H1 (cell line): Measurements from ENCODE around the gene LHPP.
"Not testable (repeated sequence)": the region's sequence is repeated elsewhere in the genome, so short reads cannot be mapped to it uniquely, and the experiment has no call there.

Experiments used
- CEBPB ChIP-seq: IDR thresholded peaks from 2 replicates; pipeline ENCODE4 v1.6.1; 2012; ENCODE audit warnings: low read depth, low read length
- CREB1 ChIP-seq: IDR thresholded peaks from 2 replicates; pipeline ENCODE4 v1.6.1; 2012; ENCODE audit warnings: inconsistent platforms
- KDM1A ChIP-seq: fragments of 200-600, 300-600 bp; sonication (generic); IDR thresholded peaks from 2 replicates; pipeline ENCODE4 v1.7.1; 2016; ENCODE audit warnings: mild to moderate bottlenecking, low read length, borderline replicate concordance
- PHF8 ChIP-seq: fragments of 200-600 bp; sonication (generic); conservative IDR thresholded peaks from 2 replicates; pipeline ENCODE4 v1.7.1; 2012; ENCODE audit warnings: low read depth, mild to moderate bottlenecking, inconsistent platforms, low read length, moderate library complexity
- POLR2A ChIP-seq, 2 experiments: IDR thresholded peaks; 1 replicate in 1 of 2; 2 replicates in 1 of 2; pipeline ENCODE4 v1.6.1; 2011; ENCODE audit warnings: low read depth in 2 of 2, low read length in 2 of 2, mild to moderate bottlenecking in 2 of 2; ENCODE audit errors: control extremely low read depth in 1 of 2
- RNF2 ChIP-seq: fragments of 200-900, 300-1000 bp; sonication (generic); IDR thresholded peaks from 2 replicates; pipeline ENCODE4 v1.7.1; 2016; ENCODE audit warnings: borderline replicate concordance, low read depth, mild to moderate bottlenecking, antibody characterized with exemption, low read length; ENCODE audit not compliant: poor library complexity, severe bottlenecking; ENCODE audit errors: missing control alignments
- SRF ChIP-seq: IDR thresholded peaks from 2 replicates; pipeline ENCODE4 v1.6.1; 2011; ENCODE audit warnings: mild to moderate bottlenecking, low read depth, low read length, moderate library complexity
- TF ChIP-seq, protein P1 (sequence below): fragments of 300-600 bp; sonication (generic); IDR thresholded peaks from 2 replicates; pipeline ENCODE4 v1.7.1; 2012; ENCODE audit warnings: low read length, moderate library complexity, mild to moderate bottlenecking, inconsistent platforms; ENCODE audit not compliant: insufficient replicate concordance
- TF ChIP-seq, protein P2 (sequence below), 3 experiments: IDR thresholded peaks; 1 replicate in 2 of 3; 2 replicates in 1 of 3; pipeline versions ENCODE4 v1.5.1 to v1.6.1; 2011; ENCODE audit warnings: low read length in 3 of 3, mild to moderate bottlenecking in 3 of 3, inconsistent platforms in 2 of 3, low read depth in 1 of 3, moderate library complexity in 1 of 3; ENCODE audit not compliant: insufficient read depth in 1 of 3; ENCODE audit errors: control extremely low read depth in 1 of 3
- TF ChIP-seq, protein P3 (sequence below): IDR thresholded peaks from 2 replicates; pipeline ENCODE4 v1.6.1; 2011; ENCODE audit warnings: low read depth, mild to moderate bottlenecking, low read length; ENCODE audit not compliant: insufficient read depth
- TF ChIP-seq, protein P4 (sequence below): IDR thresholded peaks from 2 replicates; pipeline ENCODE4 v1.6.1; 2012; ENCODE audit warnings: inconsistent platforms

DNA sequence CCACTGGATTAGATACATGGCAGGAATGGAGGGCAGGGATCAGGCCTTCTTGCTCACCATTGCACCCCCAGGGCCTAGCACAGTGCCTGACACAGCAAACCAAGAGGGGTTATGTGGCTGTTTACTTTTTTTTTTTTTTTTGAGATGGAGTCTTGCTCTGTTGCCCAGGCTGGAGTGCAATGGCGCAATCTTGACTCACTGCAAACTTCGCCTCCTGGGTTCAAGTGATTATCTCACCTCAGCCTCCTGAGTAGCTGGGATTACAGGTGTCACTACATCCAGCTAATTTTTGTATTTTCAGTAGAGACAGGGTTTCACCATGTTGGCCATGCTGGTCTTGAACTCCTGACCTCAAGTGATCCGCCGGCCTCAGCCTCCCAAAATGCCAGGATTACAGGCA, 25.9 kb upstream of the LHPP start:
- TF ChIP-seq, protein P1, sequence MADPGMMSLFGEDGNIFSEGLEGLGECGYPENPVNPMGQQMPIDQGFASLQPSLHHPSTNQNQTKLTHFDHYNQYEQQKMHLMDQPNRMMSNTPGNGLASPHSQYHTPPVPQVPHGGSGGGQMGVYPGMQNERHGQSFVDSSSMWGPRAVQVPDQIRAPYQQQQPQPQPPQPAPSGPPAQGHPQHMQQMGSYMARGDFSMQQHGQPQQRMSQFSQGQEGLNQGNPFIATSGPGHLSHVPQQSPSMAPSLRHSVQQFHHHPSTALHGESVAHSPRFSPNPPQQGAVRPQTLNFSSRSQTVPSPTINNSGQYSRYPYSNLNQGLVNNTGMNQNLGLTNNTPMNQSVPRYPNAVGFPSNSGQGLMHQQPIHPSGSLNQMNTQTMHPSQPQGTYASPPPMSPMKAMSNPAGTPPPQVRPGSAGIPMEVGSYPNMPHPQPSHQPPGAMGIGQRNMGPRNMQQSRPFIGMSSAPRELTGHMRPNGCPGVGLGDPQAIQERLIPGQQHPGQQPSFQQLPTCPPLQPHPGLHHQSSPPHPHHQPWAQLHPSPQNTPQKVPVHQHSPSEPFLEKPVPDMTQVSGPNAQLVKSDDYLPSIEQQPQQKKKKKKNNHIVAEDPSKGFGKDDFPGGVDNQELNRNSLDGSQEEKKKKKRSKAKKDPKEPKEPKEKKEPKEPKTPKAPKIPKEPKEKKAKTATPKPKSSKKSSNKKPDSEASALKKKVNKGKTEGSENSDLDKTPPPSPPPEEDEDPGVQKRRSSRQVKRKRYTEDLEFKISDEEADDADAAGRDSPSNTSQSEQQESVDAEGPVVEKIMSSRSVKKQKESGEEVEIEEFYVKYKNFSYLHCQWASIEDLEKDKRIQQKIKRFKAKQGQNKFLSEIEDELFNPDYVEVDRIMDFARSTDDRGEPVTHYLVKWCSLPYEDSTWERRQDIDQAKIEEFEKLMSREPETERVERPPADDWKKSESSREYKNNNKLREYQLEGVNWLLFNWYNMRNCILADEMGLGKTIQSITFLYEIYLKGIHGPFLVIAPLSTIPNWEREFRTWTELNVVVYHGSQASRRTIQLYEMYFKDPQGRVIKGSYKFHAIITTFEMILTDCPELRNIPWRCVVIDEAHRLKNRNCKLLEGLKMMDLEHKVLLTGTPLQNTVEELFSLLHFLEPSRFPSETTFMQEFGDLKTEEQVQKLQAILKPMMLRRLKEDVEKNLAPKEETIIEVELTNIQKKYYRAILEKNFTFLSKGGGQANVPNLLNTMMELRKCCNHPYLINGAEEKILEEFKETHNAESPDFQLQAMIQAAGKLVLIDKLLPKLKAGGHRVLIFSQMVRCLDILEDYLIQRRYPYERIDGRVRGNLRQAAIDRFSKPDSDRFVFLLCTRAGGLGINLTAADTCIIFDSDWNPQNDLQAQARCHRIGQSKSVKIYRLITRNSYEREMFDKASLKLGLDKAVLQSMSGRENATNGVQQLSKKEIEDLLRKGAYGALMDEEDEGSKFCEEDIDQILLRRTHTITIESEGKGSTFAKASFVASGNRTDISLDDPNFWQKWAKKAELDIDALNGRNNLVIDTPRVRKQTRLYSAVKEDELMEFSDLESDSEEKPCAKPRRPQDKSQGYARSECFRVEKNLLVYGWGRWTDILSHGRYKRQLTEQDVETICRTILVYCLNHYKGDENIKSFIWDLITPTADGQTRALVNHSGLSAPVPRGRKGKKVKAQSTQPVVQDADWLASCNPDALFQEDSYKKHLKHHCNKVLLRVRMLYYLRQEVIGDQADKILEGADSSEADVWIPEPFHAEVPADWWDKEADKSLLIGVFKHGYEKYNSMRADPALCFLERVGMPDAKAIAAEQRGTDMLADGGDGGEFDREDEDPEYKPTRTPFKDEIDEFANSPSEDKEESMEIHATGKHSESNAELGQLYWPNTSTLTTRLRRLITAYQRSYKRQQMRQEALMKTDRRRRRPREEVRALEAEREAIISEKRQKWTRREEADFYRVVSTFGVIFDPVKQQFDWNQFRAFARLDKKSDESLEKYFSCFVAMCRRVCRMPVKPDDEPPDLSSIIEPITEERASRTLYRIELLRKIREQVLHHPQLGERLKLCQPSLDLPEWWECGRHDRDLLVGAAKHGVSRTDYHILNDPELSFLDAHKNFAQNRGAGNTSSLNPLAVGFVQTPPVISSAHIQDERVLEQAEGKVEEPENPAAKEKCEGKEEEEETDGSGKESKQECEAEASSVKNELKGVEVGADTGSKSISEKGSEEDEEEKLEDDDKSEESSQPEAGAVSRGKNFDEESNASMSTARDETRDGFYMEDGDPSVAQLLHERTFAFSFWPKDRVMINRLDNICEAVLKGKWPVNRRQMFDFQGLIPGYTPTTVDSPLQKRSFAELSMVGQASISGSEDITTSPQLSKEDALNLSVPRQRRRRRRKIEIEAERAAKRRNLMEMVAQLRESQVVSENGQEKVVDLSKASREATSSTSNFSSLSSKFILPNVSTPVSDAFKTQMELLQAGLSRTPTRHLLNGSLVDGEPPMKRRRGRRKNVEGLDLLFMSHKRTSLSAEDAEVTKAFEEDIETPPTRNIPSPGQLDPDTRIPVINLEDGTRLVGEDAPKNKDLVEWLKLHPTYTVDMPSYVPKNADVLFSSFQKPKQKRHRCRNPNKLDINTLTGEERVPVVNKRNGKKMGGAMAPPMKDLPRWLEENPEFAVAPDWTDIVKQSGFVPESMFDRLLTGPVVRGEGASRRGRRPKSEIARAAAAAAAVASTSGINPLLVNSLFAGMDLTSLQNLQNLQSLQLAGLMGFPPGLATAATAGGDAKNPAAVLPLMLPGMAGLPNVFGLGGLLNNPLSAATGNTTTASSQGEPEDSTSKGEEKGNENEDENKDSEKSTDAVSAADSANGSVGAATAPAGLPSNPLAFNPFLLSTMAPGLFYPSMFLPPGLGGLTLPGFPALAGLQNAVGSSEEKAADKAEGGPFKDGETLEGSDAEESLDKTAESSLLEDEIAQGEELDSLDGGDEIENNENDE, result not testable (repeated sequence)
- not testable (repeated sequence) for TF ChIP-seq CEBPB; PHF8; SRF; POLR2A (IDR thresholded peaks at IDR 0.05; ENCODE audit: control extremely low read depth in 1 of 2, low read depth in 2 of 2, low read length in 2 of 2); CREB1; KDM1A; RNF2
- TF ChIP-seq, protein P2, sequence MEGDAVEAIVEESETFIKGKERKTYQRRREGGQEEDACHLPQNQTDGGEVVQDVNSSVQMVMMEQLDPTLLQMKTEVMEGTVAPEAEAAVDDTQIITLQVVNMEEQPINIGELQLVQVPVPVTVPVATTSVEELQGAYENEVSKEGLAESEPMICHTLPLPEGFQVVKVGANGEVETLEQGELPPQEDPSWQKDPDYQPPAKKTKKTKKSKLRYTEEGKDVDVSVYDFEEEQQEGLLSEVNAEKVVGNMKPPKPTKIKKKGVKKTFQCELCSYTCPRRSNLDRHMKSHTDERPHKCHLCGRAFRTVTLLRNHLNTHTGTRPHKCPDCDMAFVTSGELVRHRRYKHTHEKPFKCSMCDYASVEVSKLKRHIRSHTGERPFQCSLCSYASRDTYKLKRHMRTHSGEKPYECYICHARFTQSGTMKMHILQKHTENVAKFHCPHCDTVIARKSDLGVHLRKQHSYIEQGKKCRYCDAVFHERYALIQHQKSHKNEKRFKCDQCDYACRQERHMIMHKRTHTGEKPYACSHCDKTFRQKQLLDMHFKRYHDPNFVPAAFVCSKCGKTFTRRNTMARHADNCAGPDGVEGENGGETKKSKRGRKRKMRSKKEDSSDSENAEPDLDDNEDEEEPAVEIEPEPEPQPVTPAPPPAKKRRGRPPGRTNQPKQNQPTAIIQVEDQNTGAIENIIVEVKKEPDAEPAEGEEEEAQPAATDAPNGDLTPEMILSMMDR (IDR thresholded peaks at IDR 0.05; ENCODE audit: control extremely low read depth in 1 of 3, insufficient read depth in 1 of 3, low read depth in 1 of 3, low read length in 3 of 3), result not testable (repeated sequence)
- TF ChIP-seq, protein P3, sequence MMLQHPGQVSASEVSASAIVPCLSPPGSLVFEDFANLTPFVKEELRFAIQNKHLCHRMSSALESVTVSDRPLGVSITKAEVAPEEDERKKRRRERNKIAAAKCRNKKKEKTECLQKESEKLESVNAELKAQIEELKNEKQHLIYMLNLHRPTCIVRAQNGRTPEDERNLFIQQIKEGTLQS, result not testable (repeated sequence)
- TF ChIP-seq, protein P4, sequence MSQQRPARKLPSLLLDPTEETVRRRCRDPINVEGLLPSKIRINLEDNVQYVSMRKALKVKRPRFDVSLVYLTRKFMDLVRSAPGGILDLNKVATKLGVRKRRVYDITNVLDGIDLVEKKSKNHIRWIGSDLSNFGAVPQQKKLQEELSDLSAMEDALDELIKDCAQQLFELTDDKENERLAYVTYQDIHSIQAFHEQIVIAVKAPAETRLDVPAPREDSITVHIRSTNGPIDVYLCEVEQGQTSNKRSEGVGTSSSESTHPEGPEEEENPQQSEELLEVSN, result not testable (repeated sequence)
